HFF-Myc (cell line): ENCODE measurements around the gene TP63.

ENCODE experiments used
- DNase-seq: peaks from one replicate; pipeline ENCODE4 v3.0.0-alpha.2; 2011; ENCODE audit warnings: low read depth; ENCODE audit errors: extremely low read depth
- H3K4me3 ChIP-seq: replicated peaks from 2 replicates; pipeline ENCODE4 v1.5.1; 2011; ENCODE audit warnings: low read depth, mild to moderate bottlenecking, control low read depth, low read length
- CTCF ChIP-seq: IDR thresholded peaks from 2 replicates; pipeline ENCODE4 v1.5.1; 2012; ENCODE audit warnings: mild to moderate bottlenecking, low read depth, low read length, control low read depth; ENCODE audit errors: missing control alignments

TP63 gene

GRCh38 chr3:189714991-189715961, 84.1 kb downstream of the TP63 start:
- H3K4me3 ChIP-seq: no peak overlapping the region
- TF ChIP-seq CTCF: no peak
- DNase-seq: peak; percentile 66

GRCh38 chr3:189718215-189718614, 87.0 kb downstream of the TP63 start:
- no peak for TF ChIP-seq CTCF
- no peak overlapping the region for H3K4me3 ChIP-seq
- DNase-seq: no peak

- no peak for DNase-seq
- TF ChIP-seq CTCF: no peak
Observed at GRCh38 chr3:189720736-189721417, 89.7 kb downstream of the TP63 start.

GRCh38 chr3:189721873-189722665, 90.9 kb downstream of the TP63 start:
- no peak for TF ChIP-seq CTCF
- DNase-seq: no peak

More at GRCh38 chr3:189720736-189721417, 89.7 kb downstream of the TP63 start:
- H3K4me3 ChIP-seq: no peak overlapping the region

GRCh38 chr3:189724356-189724755, 93.2 kb downstream of the TP63 start:
- no peak for TF ChIP-seq CTCF
- no peak for DNase-seq
- H3K4me3 ChIP-seq: no peak overlapping the region

More at GRCh38 chr3:189721873-189722665, 90.9 kb downstream of the TP63 start:
- no peak overlapping the region for H3K4me3 ChIP-seq

- DNase-seq: no peak
- TF ChIP-seq CTCF: no peak
- H3K4me3 ChIP-seq: no peak overlapping the region
Observed at GRCh38 chr3:189726277-189726676, 95.1 kb downstream of the TP63 start.
